ENCODE results near the gene CFAP47. TPM values are rescaled to one million over a fixed set of nuclear protein-coding genes. Genes with fewer than 3 reads are reported as not detected.
A peak's percentile ranks its signal among the peaks of the same experiment; 100 is the strongest.

The CFAP47 gene
- total RNA-seq, 1 experiment from 2014 or later, result not detected

GRCh38 chrX:36019125-36019524 is 99.6 kb downstream of the CFAP47 start:
- Mint-ChIP-seq H3K9me3 (0 out of 2 replicates have a peak, but pooled peaks cover 7% of the 10 kb centered on the region), H3K27me3 (ENCODE audit: low read depth) (peaks cover 53% of the 10 kb centered on the region), H3K27ac (no peak overlapping the region), H3K4me3 (no peak overlapping the region), H3K4me1 (peaks cover 6% of the 10 kb centered on the region), H3K36me3 (no peaks in the 10 kb centered on the region)
- TF ChIP-seq NFATC4 (CRISPR knock-in tag; IDR thresholded peaks at IDR 0.05), result no peak
- TF ChIP-seq ZNF532 (CRISPR knock-in tag; IDR thresholded peaks at IDR 0.05; ENCODE audit: borderline replicate concordance), result no peak
- no peak for TF ChIP-seq CREM (CRISPR knock-in tag; IDR thresholded peaks at IDR 0.05)
- TF ChIP-seq SMAD3 (CRISPR knock-in tag; IDR thresholded peaks at IDR 0.05; ENCODE audit: borderline replicate concordance), result no peak
- ATAC-seq (peak; percentile 41), DNase-seq (ENCODE audit: low spot score) (no peak)
- ChIA-PET POLR2A (no interaction called here), CTCF (no interaction called here)

GRCh38 chrX:36035550-36035949 is 116.0 kb downstream of the CFAP47 start:
- Mint-ChIP-seq H3K4me1 (no peaks in the 10 kb centered on the region), H3K9me3 (no peaks in the 10 kb centered on the region), H3K27ac (no peak overlapping the region), H3K36me3 (no peaks in the 10 kb centered on the region), H3K4me3 (no peak overlapping the region), H3K27me3 (ENCODE audit: low read depth) (no peaks in the 10 kb centered on the region)
- ChIA-PET CTCF (no interaction called here), POLR2A (no interaction called here)
- no peak for DNase-seq (ENCODE audit: low spot score)
- ATAC-seq, result no peak
- no peak for TF ChIP-seq GABPB1 (CRISPR knock-in tag; IDR thresholded peaks at IDR 0.05)
- no peak for TF ChIP-seq ATF6 (CRISPR knock-in tag; IDR thresholded peaks at IDR 0.05)
- TF ChIP-seq SMAD3 (CRISPR knock-in tag; IDR thresholded peaks at IDR 0.05; ENCODE audit: borderline replicate concordance), result no peak
- no peak for TF ChIP-seq RELA (CRISPR knock-in tag; IDR thresholded peaks at IDR 0.05; ENCODE audit: borderline replicate concordance)

- Mint-ChIP-seq H3K9me3 (no peaks in the 10 kb centered on the region), H3K27me3 (ENCODE audit: low read depth) (no peaks in the 10 kb centered on the region), H3K4me3 (no peak overlapping the region), H3K27ac (no peak overlapping the region), H3K4me1 (no peaks in the 10 kb centered on the region), H3K36me3 (no peaks in the 10 kb centered on the region)
- POLR2A ChIA-PET, result no interaction called here
- no peak for ATAC-seq
- CTCF ChIA-PET, result interaction anchor here (0.6 kb wide), 1 partner anchor 523 kb away, joined by 4 read pairs; no protein-coding TSS in a partner anchor
- no peak for DNase-seq (ENCODE audit: low spot score)
- TF ChIP-seq MYBL2 (CRISPR knock-in tag; IDR thresholded peaks at IDR 0.05) (no peak), KAT7 (CRISPR knock-in tag; IDR thresholded peaks at IDR 0.05; ENCODE audit: borderline replicate concordance) (no peak), TCF7 (CRISPR knock-in tag; IDR thresholded peaks at IDR 0.05; ENCODE audit: low read depth) (no peak), ZNF317 (CRISPR knock-in tag; IDR thresholded peaks at IDR 0.05; ENCODE audit: borderline replicate concordance, low read depth) (no peak), HMGXB4 (CRISPR knock-in tag; IDR thresholded peaks at IDR 0.05) (no peak), ZNF121 (CRISPR knock-in tag; IDR thresholded peaks at IDR 0.05) (no peak), ZNF423 (CRISPR knock-in tag; IDR thresholded peaks at IDR 0.05) (no peak), SMAD4 (CRISPR knock-in tag; IDR thresholded peaks at IDR 0.05) (no peak), ELF4 (CRISPR knock-in tag; IDR thresholded peaks at IDR 0.05; ENCODE audit: low read depth) (no peak), NFATC4 (CRISPR knock-in tag; IDR thresholded peaks at IDR 0.05) (no peak), GABPB1 (CRISPR knock-in tag; IDR thresholded peaks at IDR 0.05) (no peak), TEAD1 (CRISPR knock-in tag; IDR thresholded peaks at IDR 0.05) (no peak), OVOL2 (CRISPR knock-in tag; IDR thresholded peaks at IDR 0.05; ENCODE audit: borderline replicate concordance) (no peak), SMAD3 (CRISPR knock-in tag; IDR thresholded peaks at IDR 0.05; ENCODE audit: borderline replicate concordance) (no peak), USF1 (CRISPR knock-in tag; IDR thresholded peaks at IDR 0.05) (no peak), STAT6 (CRISPR knock-in tag; conservative IDR thresholded peaks at IDR 0.05; ENCODE audit: low read depth) (no peak), FOXJ3 (CRISPR knock-in tag; IDR thresholded peaks at IDR 0.05; ENCODE audit: borderline replicate concordance) (no peak)
Measured at GRCh38 chrX:36062778-36063177, 143.2 kb downstream of the CFAP47 start.
